Measurements from ENCODE around the gene NEURL3.
"Not testable (repeated sequence)": the region's sequence is repeated elsewhere in the genome, so short reads cannot be mapped to it uniquely, and the experiment has no call there.

The NEURL3 gene, protein sequence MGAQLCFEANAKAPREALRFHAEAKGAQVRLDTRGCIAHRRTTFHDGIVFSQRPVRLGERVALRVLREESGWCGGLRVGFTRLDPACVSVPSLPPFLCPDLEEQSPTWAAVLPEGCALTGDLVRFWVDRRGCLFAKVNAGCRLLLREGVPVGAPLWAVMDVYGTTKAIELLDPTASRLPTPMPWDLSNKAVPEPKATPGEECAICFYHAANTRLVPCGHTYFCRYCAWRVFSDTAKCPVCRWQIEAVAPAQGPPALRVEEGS

DNA sequence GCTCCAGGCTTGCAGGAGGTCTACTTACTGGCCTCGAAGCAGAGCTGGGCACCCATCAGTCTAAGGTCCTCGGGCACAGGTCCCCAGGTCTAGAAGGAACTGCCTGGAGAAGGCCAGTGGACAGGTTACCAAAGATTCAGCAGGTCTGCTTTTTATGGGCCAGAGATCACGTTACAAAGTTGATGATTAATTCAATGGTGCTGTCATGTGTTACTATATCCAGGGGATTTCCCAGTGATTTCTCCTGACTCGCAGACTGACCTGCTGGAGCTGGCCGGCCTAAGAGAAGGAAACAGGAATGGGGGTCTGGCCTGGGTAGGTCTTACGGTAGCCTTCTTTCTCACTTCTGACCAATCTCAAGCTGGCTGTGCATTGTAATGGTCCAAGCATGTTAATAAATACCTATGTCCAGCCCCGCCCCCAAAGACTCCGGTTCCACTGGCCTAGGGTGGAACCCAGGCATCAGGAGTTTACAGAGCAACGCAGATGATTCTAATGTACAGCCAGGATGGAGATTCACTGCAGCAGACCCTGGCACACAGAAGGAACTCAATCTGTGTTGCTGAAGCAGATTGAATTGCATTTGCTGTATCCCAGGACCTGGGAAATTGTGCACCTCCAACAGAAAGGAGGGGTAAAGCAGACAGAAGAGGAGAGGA, at the start of gene NEURL3:
NEURL3 (minus strand) TSS at position 127 of the 659 bp plus-strand sequence; CDS start at position 56, 71 bp downstream.
- DNase-seq: no peak

DNA sequence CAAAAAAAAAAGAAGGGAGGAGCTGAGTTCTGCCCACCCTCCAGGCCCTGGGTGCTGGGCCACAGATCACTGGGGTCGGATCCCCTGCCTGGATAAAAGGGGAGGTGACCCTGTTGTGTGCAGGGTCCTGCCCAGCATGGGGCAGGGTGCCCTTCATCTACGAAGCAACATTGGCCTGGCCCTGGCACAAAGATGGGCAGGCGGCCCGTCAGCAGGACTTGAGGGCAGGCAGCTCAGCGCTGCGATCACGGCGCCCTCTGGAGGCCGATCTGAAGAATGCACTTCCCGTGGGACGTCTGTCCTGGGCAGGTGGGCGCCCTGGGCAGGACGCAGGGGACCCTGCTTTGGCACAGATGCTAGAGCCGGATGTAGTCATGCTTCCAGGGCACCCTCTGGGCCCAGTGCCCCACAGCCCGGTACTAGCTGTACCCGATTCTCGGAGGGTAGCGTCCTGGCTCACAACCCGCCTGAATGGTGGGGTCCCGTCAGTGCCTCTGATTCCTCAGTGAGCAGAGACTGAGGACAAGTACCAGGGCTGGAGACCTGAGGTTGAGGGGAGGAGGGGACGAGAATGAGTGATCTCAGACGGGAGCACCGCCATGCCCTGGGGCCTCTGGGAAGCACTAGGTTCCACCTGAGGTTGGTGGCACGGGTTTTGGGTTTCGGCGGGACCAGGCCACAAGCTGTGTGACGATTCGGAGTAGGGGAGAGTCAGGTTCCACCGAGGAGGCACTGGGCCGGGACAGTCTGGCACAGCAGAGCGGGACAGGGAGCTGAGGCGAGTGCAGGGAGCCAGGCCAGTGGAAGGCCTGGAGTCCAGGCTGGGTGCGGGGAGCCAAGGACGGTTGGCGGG, 49.4 kb upstream of the NEURL3 start:
- DNase-seq: peak; percentile 73

DNA sequence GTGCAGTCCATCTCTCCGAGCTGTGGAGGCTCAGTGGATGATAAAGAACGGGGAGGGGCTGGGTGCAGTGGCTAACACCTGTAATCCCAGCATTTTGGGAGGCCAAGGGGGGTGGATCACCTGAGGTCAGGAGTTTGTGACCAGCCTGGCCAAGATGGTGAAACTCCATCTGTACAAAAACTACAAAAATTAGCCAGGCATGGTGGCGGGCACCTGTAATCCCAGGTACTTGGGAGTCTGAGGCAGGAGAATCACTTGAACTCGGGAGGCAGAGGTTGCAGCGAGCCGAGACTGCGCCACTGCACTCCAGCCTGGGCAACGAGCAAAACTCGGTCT, 48.8 kb upstream of the NEURL3 start:
- not testable (repeated sequence) for DNase-seq

DNA sequence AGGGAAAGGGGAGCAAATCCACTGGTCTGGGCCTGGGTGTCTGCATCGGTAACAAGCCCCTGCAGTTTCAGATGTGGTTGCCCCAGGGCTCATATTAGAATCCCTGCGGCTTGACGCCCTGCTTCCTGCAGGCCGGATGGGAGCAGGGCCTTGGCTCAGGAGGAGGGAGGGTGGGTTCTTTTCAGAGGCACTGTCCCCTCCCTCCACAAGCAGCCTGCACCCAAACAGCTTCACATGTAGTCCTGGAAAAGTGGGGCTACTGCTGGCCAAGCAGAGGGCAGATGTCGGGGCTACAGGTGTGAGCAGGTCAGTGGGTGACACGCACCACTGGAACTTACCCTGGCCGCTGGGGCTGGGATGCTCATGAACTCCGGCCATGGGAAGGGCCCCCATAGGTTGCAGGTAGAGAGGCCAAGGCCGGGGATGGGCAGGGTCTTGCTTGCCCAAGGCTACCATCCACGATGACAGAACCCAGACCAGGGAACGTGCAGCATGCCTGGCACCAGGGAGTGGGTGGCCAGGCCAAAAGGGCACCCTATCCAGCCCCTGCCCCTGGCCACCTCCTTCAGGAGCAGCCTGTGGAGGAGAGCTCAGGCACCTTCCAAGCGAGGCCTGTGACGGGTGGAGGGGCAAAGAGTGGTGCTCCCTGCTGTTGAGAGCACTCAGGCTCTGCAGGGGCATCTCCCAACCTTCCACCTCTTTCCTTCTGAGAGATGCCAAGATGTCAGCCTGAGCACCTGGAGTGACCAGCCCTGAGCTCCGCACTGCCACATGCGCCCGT, 48.2 kb upstream of the NEURL3 start:
- no peak for DNase-seq

DNA sequence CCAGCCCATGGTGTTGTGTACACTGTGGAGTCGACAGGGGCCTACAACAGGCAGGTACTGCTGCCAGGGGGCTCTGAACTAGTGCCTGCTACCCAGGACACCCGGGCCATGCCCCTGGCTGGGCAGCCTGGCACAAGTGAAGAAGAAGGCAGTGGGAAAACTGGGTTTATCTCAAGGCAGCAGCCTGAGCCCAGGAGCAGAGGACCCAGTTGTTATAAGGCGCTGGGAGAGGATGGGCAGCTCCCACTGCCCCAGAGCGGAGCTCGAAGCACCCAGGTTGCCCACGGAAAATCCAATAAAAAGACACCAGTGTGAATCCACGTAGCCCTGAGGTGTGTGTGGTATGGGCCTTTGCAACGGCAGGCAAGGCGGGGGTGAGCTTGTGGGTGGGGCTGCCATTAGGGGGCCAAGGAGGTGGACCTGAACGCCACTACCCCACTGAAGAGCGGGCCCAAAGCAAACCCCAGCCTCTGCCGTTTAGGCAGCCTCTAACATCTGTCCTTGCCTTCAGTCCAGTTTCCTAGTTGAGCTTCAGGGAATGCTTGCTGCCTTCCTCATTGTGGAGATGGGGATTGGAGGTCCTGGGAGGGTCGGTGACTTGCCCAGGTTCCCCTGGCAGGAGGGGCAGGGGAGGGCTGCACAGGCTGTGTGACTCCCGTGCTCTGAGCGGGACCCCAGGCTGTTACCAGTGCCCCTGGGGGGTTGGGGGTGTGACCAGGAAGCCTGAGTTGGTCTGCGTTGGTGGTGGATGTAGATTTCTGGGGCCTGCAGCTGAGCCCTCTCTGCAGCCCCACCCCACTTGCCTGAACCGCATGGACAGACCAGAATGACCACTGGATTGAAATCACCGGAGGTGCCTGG, 47.4 kb upstream of the NEURL3 start:
- no peak for DNase-seq

DNA sequence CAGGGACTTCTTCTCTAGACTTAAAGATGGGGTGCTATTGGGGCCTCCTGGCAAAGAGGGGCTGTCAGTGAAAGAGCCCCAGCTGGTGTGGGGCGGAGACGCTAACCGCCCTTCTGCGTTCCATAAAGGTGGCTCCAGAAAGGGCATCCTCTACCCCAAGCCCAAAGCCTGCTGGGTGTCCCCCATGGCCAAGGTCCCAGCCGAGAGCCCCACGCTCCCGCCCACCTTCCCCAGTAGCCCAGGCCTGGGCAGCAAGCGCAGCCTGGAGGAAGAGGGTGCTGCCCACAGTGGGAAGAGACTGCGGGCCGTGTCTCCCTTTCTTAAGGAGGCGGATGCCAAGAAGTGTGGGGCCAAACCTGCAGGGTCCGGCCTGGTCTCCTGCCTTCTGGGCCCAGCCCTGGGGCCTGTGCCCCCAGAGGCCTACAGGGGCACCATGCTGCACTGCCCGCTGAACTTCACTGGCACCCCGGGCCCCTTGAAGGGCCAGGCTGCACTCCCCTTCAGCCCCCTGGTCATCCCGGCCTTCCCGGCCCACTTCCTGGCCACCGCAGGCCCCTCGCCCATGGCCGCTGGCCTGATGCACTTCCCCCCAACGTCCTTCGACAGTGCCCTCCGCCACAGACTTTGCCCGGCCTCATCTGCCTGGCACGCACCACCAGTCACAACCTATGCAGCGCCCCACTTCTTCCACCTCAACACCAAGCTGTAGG, 46.6 kb upstream of the NEURL3 start:
- no peak for DNase-seq

DNA sequence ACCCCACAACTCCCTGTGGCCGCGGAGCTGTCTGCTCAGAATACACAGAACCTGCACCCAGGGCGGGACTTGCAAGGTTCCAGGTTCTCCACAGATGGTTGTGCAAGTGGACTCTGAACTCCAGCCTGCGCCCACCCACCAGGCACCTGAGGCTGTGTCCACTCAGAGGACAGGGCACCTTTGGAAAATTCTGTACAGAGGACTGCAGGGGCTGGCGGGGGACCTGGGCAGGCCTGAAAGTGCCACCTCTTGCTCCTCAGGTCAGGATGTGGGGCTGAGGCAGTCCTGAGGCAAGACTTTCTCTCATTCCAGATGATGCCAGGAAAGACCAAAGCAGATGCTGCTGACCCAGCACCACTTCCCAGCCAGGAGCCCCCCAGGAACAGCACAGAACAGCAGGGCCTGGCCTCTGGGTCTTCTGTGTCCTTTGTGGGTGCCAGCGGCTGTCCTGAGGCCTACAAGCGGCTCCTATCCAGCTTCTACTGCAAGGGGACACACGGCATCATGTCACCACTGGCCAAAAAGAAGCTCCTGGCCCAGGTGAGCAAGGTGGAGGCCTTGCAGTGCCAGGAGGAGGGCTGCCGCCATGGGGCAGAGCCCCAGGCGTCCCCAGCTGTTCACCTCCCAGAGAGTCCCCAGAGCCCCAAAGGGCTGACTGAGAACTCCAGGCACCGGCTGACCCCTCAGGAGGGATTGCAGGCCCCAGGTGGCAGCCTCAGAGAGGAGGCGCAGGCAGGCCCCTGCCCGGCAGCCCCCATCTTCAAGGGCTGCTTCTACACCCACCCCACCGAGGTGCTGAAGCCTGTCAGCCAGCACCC, 45.8 kb upstream of the NEURL3 start:
- DNase-seq: no peak

DNA sequence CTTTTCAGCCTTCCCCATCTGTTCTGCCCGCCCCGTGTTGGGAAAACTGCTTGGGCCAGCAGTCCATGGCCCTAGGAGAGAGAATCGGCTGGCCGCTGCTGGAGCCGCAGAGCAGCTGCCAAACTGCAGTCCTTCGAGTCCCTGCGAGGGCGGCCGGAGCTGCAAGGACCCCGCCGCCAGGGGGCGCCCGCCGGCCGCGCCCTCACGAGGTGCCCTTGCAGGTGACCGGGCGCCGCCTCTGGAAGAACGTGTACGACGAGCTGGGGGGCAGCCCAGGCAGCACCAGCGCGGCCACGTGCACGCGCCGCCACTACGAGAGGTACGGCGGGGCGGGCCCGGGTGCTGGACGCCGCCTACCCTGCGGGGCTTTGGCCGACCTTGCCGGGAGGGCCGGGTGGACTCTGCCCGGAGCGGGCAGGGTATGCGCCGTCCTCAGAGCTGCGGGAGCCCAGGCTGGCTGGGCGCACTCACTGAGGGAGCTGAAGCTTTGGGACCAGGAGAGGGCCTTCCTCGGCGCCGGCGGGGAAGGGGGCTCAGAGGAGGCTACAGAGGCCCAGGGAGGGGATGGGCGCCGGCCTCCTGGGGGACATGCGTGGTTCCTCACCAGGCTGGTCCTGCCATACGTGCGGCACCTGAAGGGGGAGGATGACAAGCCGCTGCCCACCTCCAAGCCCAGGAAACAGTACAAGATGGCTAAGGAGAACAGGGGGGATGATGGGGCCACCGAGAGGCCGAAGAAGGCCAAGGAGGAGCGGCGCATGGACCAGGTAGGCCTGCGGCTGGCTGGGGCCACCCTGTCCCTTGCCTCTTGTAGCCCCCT, 45.0 kb upstream of the NEURL3 start:
- DNase-seq: no peak

DNA sequence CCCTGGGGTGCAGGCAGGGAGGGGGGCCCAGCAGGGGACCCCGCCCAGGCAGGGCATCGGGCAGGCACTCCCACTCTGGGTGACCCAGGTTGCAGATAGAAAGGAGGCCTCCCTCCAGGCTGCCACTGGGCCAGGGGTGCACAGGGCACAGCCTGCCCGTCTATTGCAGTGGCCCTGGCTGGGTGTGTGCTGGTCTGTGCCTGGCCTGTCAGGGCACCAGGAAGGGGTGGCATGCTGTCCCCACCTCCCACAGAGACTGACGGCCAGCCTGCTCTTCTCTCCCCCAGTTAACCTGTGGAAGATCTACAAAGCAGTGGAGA, 44.3 kb upstream of the NEURL3 start:
- DNase-seq: no peak

DNA sequence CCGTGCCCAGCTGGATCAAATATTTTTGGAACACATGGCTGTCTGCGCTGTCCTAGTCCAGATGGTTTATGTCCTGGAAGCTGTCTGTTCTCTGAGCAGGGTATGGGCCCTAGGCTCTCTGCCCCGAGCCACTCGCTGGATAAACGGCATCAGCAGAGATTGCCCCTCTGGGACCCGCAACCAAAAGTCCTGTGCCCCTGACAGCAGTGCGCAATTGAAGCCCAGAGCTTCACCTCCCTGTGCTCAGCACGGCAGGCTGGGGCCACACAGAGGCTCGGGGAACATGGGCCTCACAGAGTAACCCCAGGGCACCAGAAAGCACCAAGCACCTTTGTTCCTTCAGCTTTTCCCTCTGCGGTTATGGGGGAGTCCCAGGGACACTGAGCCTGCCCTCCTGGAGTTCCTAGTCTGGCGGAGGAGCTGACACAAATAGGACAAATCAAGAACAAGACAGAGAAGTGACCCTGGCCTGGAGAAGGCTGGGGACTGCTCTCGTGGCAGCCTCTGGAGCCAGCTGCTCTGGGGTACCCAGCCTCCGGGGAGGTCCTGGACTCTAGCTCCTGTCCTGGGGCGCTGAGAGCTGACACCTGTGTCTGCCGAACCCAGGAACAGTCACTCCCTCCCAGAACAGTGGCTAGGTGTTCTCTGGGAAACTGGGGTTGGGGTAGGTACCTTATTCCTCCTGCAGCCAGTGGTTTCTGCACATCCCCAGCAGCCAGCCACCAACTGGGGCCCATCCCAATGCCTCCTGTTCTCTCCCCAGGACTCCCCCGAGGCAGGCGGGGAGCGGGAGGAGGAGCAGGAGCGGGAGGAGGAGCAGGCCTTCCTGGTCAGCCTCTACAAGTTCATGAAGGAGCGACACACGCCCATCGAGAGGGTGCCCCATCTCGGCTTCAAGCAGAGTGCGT, 43.7 kb upstream of the NEURL3 start:
- DNase-seq: no peak

DNA sequence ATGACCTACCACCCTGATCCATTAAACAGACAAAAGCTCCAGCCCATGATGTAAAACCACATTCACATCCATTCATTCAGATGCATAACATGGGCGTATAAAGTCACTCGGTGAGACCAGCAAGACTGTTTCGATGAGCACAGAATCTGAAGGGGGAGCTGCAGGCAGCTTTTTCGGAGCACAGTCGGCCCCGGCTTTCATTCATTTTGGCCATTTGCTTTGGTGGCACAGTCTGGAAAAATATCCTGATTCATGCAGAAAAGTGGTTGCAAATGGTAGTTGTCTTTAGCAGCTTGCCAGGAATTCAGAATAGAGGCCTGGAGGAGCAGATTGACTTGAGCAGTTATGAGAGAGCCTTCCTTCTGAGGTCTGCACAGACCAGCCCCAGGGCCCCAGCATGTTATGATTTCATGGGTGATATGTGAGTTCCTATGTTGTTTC, 42.6 kb upstream of the NEURL3 start:
- no peak for DNase-seq

DNA sequence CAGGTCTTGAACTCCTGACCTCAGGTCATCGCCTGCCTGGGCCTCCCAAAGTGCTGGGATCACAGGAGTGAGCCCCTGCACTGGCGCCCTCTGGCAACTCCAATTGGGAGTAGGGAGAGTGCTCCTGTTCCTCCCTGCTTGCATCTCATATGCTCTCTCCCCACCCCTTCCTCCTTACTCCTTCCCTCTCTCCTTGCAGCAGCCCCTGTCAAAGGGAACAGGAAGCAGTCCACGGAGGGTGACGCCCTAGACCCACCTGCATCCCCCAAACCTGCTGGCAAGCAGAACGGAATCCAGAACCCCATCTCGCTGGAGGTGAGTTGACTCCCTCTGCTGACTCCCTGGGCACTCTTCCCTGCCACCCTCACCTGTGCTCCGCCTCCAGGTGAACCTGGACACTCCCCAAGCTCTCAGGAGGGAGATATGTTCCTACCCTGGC, 42.1 kb upstream of the NEURL3 start:
- no peak for DNase-seq

DNA sequence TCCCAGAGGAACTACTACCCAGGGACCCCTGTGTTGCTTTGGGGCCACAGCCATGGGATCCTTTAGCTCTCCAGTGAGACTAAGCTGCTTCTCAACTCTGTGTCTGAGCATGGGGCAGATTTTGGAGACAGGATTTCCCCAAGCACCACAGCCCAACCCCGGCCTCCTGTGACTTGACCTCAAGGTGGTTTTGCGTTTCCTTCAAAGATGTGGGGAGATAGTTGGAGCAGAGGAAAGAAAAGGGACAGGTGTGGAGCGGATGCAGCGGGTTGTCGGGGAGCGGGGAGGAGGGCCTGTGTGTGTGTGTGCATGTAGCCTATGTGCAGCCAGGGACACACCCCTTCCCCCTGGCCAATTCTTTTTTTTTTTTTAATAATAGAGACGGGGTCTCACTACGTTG, 41.6 kb upstream of the NEURL3 start:
- DNase-seq: peak; percentile 68

DNA sequence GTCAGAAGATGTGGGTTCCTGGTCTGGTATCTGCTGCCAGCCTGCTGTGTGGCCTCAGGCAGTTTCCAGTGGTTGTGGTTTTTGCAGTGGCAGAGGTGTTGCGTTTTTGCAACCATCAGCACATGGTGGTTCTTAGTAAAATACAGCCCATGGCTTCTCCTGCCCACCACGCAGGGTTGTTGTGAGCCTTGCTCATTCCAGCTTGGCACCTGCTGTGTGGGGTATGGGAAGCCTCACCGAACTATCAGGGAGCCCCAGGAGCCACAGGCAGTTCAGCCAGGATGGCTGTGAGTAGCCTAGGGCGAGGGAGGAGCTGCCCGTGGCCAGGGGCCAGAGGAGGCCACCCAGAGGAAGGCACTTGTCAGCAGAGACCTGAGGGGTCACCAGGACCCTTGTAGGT, 41.2 kb upstream of the NEURL3 start:
- peak; percentile 76 for DNase-seq

DNA sequence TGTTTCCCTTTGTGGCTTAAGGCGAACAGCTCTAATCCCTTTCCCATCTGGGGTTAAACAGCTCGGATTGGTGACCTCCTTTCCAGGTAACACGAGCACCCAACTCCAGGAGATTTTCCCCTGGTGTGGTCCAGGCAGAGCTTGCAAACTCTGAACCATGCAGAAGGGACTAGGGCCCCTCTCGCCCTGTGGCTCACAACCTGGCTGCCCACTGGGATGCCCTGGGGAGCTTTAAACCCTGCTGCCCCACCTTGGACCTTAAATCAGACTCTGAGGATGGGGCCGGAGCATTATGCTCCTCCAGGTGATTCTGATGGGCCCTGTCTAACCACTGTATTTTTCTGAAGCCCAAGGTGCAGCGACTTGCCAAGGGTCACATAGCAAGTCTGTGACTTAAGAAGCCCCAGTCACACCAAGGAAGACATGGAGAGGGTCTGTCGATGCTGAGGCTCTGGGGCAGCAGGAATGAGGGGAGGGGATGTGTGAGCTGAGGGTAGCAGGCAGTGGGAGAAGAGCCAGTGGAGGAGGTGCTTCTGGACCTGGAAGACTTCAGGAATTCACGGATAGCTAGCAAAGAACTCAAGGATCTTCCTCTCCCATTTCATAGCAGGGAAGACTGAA, 37.3 kb upstream of the NEURL3 start:
- no peak for DNase-seq

DNA sequence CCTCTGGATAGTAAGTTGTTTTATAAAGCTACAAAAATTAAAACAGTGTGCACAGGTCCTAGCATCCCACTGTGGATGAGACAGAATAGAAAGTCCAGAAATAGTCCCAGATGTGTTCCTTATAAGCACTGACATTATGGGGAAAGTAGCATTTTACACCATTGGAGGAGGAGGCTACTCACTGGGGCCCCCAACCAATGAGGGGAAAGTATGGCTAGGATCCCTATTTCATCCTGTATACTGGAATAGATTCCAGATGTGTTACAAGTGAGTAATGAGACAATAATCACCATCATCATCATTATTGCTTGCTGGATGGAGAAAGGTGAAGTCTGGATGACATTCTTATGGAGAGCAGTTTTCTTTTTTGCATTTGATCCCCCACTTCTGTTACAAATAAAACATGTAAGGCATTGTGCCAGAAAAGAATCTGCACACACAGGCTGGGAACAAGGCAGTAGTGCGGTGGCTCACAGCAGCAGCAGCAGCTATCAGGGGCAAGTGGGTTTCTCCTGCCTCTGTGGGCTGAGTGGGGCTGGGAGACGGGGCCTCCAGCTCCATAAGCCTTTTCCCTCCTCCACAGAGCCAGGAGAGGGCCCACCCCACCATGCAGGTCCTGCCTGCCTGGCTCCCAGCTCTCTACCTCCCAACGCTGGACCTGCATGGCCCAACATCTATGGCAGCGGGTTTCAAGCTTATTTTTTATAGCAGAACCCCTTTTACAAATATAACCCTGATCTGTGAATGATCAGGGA, 36.4 kb upstream of the NEURL3 start:
- DNase-seq: no peak

DNA sequence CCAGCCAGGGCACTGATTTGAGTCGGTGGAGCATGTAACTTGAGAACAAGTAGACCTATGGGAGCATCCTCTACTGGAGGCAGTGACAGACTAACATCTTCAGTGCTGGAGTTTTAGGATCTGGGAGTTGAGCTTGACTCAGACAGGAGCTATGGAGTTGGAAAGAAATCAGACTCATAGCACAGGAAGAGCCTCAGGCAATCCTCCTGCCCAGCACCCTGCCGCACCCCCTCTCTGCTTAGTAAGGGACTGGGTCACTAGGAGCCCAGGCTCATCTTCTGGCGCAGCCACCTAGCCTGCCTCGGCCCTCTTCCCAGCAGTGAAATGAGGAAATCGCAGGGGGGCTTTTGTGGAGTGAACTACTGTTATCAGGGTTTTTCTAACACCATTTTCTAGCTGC, 35.0 kb upstream of the NEURL3 start:
- DNase-seq: no peak

Data from activated CD4-positive, alpha-beta T cell treated with anti-CD3 and anti-CD28 coated beads, Interleukin-10, Interleukin-2, amounts not matched to agents 100 ng/mL and 50 ng/mL, durations not matched to agents 16 hours and 8 hours (primary cell).